ENCODE measurements around the gene MORF4L2.
A peak's percentile ranks its signal among the peaks of the same experiment; 100 is the strongest.

MORF4L2 gene

DNA sequence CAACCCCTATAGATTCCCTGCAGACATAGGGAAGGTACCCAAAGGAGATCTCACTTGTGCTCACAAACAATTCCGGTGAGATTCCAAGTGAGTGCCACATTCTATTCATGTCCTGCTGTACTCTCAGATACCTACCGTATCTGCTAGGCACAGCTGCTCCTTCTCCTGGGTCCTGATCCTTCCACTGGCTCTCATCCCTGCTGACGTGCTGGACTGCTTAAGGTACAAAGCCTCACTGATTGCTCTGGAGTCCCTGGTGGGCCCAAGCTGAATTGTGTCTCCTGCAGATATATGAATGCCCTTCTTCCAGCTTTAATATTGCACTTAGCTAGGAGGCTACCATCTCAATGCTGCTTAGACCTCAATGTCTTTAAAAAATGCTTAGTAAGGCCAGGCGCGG is 55.4 kb downstream of the MORF4L2 start:
- DNase-seq = no peak

DNA sequence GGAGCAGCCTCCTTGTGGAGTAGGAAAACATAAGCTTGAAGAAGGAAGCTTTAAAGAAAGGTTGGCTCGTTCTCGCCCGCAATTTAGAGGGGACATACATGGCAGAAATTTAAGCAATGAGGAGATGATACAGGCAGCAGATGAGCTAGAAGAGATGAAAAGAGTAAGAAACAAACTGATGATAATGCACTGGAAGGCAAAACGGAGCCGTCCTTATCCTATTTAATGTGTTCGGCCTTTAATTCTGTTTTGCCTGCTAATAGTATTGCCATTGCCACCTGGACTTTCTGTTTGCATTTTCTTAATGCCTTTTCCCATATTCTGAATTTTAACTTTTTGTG is 56.4 kb downstream of the MORF4L2 start:
- no peak for DNase-seq

DNA sequence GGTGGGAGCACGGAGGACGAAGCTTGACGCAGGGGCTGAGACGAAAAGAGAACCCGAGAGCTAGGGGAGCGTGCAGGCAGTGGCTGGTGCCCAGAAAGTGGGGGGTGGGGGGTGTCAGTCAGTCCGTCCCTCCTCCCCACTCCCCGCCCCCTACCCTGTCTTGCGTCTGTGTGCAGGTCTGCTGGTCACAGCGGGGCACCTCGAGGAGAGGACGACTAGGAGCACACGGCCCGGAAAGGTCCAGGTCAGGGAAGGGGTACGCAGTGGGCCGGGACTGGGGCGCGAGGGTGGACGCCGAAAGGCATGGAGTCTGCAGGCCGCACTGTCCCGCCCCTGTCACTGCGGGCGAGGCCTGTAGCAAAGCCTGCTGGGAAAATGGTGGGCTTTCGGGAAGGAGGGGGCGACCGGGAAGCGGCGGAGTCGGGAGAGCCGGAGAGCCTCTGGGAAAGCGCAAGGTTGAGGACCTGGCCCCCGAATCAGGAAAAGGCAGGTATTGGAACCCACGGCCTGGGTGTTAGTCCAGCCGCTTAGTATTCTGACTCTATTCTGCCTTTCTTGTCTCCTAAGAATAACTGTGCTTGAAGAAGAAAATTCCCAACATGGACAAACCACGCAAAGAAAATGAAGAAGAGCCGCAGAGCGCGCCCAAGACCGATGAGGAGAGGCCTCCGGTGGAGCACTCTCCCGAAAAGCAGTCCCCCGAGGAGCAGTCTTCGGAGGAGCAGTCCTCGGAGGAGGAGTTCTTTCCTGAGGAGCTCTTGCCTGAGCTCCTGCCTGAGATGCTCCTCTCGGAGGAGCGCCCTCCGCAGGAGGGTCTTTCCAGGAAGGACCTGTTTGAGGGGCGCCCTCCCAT is 57.0 kb downstream of the MORF4L2 start:
- DNase-seq = peak; percentile 7

DNA sequence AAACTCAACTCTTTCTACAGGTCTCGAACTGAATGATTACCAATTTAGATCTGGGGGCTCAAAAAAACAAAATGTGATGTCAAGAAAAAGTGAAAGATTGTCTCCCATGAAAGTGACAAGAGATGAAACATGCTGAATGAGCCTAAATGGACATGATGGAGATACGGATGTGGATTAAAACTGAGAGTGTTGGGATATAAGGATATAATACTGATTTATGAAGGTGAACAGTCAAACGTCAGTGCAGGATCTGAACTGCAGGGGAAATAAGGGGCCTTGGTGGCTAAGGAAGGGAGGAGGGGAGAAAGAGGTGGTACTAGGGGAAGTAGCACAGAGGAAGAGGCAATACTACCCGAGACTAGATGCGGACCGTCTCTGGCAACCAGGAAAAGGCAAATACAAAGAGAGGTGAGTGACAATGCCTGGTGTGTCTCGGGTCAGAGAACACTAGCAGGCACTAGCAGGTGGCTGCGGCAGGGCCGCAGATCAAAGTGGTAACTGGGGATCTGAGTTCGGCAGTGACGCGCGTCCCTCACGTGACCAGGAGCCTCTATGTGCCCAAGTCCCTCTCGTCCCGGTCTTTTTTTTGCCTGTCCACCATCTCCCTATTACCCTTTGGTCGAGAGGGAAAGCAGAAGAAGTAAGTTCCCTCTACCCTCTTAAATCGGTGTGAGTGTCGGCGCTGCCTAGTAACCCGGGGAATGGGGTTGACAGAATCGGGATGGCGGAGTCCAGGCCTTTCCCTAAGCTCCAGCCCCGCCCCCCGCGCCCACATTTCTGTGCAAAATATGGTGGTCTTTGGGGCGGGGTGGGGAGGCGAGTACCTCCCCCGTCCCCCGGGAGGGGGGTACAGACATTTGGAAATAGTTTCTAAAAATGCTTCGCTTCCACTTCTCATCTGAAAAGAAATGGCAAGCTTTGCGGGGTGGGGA is 57.8 kb downstream of the MORF4L2 start, which contains the start of gene TCEAL1:
TSS of gene TCEAL1 (plus strand) at position 590 of the 932 bp plus-strand sequence. CDS start 942 bp downstream, outside the sequence.
- DNase-seq = peak; percentile 17

DNA sequence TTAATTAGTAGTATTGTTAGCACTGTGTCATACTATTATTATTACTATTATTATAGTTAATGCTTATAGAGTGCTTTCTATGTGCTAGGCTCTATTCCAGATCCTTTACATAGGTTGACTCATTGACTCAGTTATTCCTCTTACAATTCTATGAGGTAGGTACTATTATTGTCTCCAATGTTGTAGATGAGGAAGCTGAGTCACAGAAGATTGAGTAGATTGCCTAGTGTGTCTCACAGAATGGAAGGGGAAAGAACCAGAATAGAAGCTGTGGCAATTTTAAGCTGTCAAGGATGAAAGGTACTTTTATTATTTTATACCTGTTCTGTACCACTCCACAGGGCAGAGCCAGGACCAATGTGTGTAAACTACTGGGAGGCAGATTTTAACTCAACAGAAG is 59.6 kb downstream of the MORF4L2 start:
- DNase-seq = no peak
